GM18507 (cell line): Measurements from ENCODE around the gene CAPN9.
"Not testable (repeated sequence)": the region's sequence is repeated elsewhere in the genome, so short reads cannot be mapped to it uniquely, and the experiment has no call there.

ENCODE experiments used
- DNase-seq: peaks from one replicate; pipeline ENCODE4 v3.0.0; 2011; ENCODE audit warnings: low read depth; ENCODE audit not compliant: insufficient read length; ENCODE audit errors: extremely low spot score
- FAIRE-seq: peaks from 2 replicates; lab custom pipeline; 2011; peaks lifted over from hg19 to GRCh38; lab: Jason Lieb, UNC

Gene CAPN9

GRCh38 chr1:230761443-230762167, 14.4 kb downstream of the CAPN9 start:
- no peak for DNase-seq
- no peak for FAIRE-seq

GRCh38 chr1:230763927-230764591, 16.9 kb downstream of the CAPN9 start:
- FAIRE-seq: no peak
- DNase-seq: no peak

- FAIRE-seq (no peak), DNase-seq (no peak)
Observed at GRCh38 chr1:230766318-230766717, 19.1 kb downstream of the CAPN9 start.

- not testable (repeated sequence) for DNase-seq, FAIRE-seq
Observed at GRCh38 chr1:230767859-230768612, 20.8 kb downstream of the CAPN9 start.

GRCh38 chr1:230768903-230769570, 21.8 kb downstream of the CAPN9 start:
- FAIRE-seq (no peak), DNase-seq (no peak)

- FAIRE-seq: no peak
- no peak for DNase-seq
Observed at GRCh38 chr1:230770317-230770716, 23.1 kb downstream of the CAPN9 start.

- DNase-seq (no peak), FAIRE-seq (no peak)
Observed at GRCh38 chr1:230771773-230772354, 24.7 kb downstream of the CAPN9 start.

GRCh38 chr1:230772457-230773395, 25.5 kb downstream of the CAPN9 start:
- DNase-seq: no peak

GRCh38 chr1:230773396-230774033, 26.3 kb downstream of the CAPN9 start:
- FAIRE-seq: no peak
- DNase-seq: no peak

More at GRCh38 chr1:230772457-230773395, 25.5 kb downstream of the CAPN9 start:
- FAIRE-seq: no peak

- FAIRE-seq: no peak
- DNase-seq: no peak
Observed at GRCh38 chr1:230778916-230779590, 31.9 kb downstream of the CAPN9 start.

- no peak for DNase-seq
- no peak for FAIRE-seq
Observed at GRCh38 chr1:230781131-230781530, 33.9 kb downstream of the CAPN9 start.

GRCh38 chr1:230781594-230781993, 34.4 kb downstream of the CAPN9 start:
- FAIRE-seq (no peak), DNase-seq (no peak)

GRCh38 chr1:230784163-230784562, 37.0 kb downstream of the CAPN9 start:
- FAIRE-seq: no peak
- no peak for DNase-seq

GRCh38 chr1:230785636-230786384, 38.6 kb downstream of the CAPN9 start:
- DNase-seq (no peak), FAIRE-seq (no peak)

- FAIRE-seq (no peak), DNase-seq (no peak)
Observed at GRCh38 chr1:230786385-230786753, 39.2 kb downstream of the CAPN9 start.

- no peak for DNase-seq
- no peak for FAIRE-seq
Observed at GRCh38 chr1:230787471-230787870, 40.3 kb downstream of the CAPN9 start.
